ENCODE results near the gene CHST11. TPM values are rescaled to one million over a fixed set of nuclear protein-coding genes. Genes with fewer than 3 reads are reported as not detected.

CHST11 gene
- total and polyA plus RNA-seq, 2 of the 4 experiments (the other 2 are of a cell fraction) = 1.4 to 2.7 TPM

- Histone ChIP-seq H4K5ac (ENCODE audit: low read depth, low read length) (no peak overlapping the region), H3K23ac (ENCODE audit: low read depth, low read length) (no peak overlapping the region), H2AK9ac (replicated peaks; ENCODE audit: low read depth, low read length, poor library complexity) (no peak overlapping the region), H3K4me3 (ENCODE audit: insufficient read depth, low read depth, low read length) (no peak overlapping the region), H3K36me3 (ENCODE audit: control insufficient read depth, insufficient read depth, low read length) (no peaks in the 10 kb centered on the region), H4K8ac (ENCODE audit: low read depth in 2 of 2, low read length in 2 of 2) (no peak overlapping the region), H3K9me3 (ENCODE audit: control insufficient read depth, insufficient read depth, low read length) (no peaks in the 10 kb centered on the region), H3K4ac (ENCODE audit: low read depth, low read length) (no peak overlapping the region), H2BK15ac (ENCODE audit: low read depth, low read length) (no peak overlapping the region), H2BK20ac (ENCODE audit: low read depth, low read length) (no peak overlapping the region), H2AFZ (replicated peaks; ENCODE audit: low read length, poor library complexity) (no peak overlapping the region), H2BK120ac (ENCODE audit: low read depth, low read length) (no peak overlapping the region), H3K14ac (replicated peaks; ENCODE audit: low read depth, low read length) (no peak overlapping the region), H3K4me1 (ENCODE audit: control insufficient read depth, insufficient read depth, low read length) (no peaks in the 10 kb centered on the region), H3K27me3 (ENCODE audit: control insufficient read depth, insufficient read depth, low read length) (peaks cover 8% of the 10 kb centered on the region), H2AK5ac (ENCODE audit: low read depth, low read length) (no peak overlapping the region), H2BK5ac (ENCODE audit: low read depth, low read length, poor library complexity, severe bottlenecking) (no peak overlapping the region), H3K4me2 (ENCODE audit: low read depth, low read length) (no peak overlapping the region), H3K56ac (ENCODE audit: extremely low read depth, insufficient read depth, low read length) (no peak overlapping the region), H3K79me1 (ENCODE audit: low read depth in 1 of 2, low read length in 2 of 2) (no peaks in the 10 kb centered on the region), H3K27ac (ENCODE audit: insufficient read depth, low read length) (no peak overlapping the region), H3K9ac (ENCODE audit: low read depth, low read length) (no peak overlapping the region), H3K9me1 (ENCODE audit: insufficient read depth, low read length) (no peaks in the 10 kb centered on the region; the same call in 1 of the 2 replicates), H3K18ac (ENCODE audit: low read depth, low read length) (no peak overlapping the region), H4K91ac (ENCODE audit: insufficient read depth, low read depth, low read length) (no peak overlapping the region), H4K20me1 (ENCODE audit: insufficient read depth, low read length) (no peaks in the 10 kb centered on the region)
- DNase-seq (no peak), ATAC-seq (ENCODE audit: low read depth) (no peak)
- dilution Hi-C loops (cut with HindIII; ENCODE audit: low sequenced_read_pairs, unreplicated experiment) = no loop called here
- WGBS, 2 experiments (ENCODE audit: extremely low coverage in 2 of 2, insufficient read length in 1 of 2) = 64% methylated on average over 3 of the region's 6 CpGs; no CpG with 5 or more reads in 1 of the 2 experiments
- in situ Hi-C loops (cut with MboI; ENCODE audit: low sequenced_read_pairs) = no loop called here
- intact Hi-C loops (cut with micrococcal nuclease) = no loop called here
- ChIA-PET CTCF (no interaction called here), POLR2A (ENCODE audit: unreplicated experiment) (no interaction called here)
- TF ChIP-seq BHLHE40 (IDR thresholded peaks at IDR 0.05; ENCODE audit: low read depth, low read length) = no peak
- TF ChIP-seq RFX5 (IDR thresholded peaks at IDR 0.05; ENCODE audit: low read depth, low read length) = no peak
- TF ChIP-seq RAD21 (IDR thresholded peaks at IDR 0.05; ENCODE audit: low read length) = no peak
- TF ChIP-seq MXI1 (IDR thresholded peaks at IDR 0.05; ENCODE audit: borderline replicate concordance, low read depth, low read length) = no peak
- TF ChIP-seq, protein P1, sequence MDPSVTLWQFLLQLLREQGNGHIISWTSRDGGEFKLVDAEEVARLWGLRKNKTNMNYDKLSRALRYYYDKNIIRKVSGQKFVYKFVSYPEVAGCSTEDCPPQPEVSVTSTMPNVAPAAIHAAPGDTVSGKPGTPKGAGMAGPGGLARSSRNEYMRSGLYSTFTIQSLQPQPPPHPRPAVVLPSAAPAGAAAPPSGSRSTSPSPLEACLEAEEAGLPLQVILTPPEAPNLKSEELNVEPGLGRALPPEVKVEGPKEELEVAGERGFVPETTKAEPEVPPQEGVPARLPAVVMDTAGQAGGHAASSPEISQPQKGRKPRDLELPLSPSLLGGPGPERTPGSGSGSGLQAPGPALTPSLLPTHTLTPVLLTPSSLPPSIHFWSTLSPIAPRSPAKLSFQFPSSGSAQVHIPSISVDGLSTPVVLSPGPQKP (IDR thresholded peaks at IDR 0.05; ENCODE audit: borderline replicate concordance, low read depth, low read length) = no peak
- no peak for TF ChIP-seq FOS (IDR thresholded peaks at IDR 0.05; ENCODE audit: low read depth, low read length)
- TF ChIP-seq, protein P2, sequence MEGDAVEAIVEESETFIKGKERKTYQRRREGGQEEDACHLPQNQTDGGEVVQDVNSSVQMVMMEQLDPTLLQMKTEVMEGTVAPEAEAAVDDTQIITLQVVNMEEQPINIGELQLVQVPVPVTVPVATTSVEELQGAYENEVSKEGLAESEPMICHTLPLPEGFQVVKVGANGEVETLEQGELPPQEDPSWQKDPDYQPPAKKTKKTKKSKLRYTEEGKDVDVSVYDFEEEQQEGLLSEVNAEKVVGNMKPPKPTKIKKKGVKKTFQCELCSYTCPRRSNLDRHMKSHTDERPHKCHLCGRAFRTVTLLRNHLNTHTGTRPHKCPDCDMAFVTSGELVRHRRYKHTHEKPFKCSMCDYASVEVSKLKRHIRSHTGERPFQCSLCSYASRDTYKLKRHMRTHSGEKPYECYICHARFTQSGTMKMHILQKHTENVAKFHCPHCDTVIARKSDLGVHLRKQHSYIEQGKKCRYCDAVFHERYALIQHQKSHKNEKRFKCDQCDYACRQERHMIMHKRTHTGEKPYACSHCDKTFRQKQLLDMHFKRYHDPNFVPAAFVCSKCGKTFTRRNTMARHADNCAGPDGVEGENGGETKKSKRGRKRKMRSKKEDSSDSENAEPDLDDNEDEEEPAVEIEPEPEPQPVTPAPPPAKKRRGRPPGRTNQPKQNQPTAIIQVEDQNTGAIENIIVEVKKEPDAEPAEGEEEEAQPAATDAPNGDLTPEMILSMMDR (conservative IDR thresholded peaks at IDR 0.05; ENCODE audit: low read depth, low read length) = no peak
- no peak for TF ChIP-seq SMC3 (IDR thresholded peaks at IDR 0.05; ENCODE audit: low read depth, low read length)
- no peak for TF ChIP-seq USF2 (IDR thresholded peaks at IDR 0.05; ENCODE audit: low read depth, low read length)
- TF ChIP-seq CEBPB (IDR thresholded peaks at IDR 0.05; ENCODE audit: low read depth, low read length) = no peak
- no peak for TF ChIP-seq MAZ (IDR thresholded peaks at IDR 0.05; ENCODE audit: borderline replicate concordance, low read depth, low read length)
- TF ChIP-seq MAFK (IDR thresholded peaks at IDR 0.05; ENCODE audit: low read depth, low read length) = no peak
- TF ChIP-seq POLR2A (IDR thresholded peaks at IDR 0.05; ENCODE audit: low read depth, low read length) = no peak
- TF ChIP-seq RCOR1 (IDR thresholded peaks at IDR 0.05; ENCODE audit: insufficient replicate concordance, low read length) = no peak
- TF ChIP-seq NFE2L2 (IDR thresholded peaks at IDR 0.05; ENCODE audit: low read depth, low read length) = no peak
- no TSS peak for BruUV-seq (replicated peaks)
Observed at GRCh38 chr12:104513681-104514080, 56.9 kb downstream of the CHST11 start.
